Gastroesophageal sphincter (tissue), 3 donors: ENCODE data around the gene RPUSD3.

Experiments
- EP300 ChIP-seq: sonication (generic); formaldehyde crosslinking; IDR thresholded peaks from one replicate; pipeline ENCODE4 v1.6.1; 2017; ENCODE audit warnings: antibody characterized with exemption, mild to moderate bottlenecking
- POLR2AphosphoS5 ChIP-seq: sonication (generic); formaldehyde crosslinking; IDR thresholded peaks from one replicate; pipeline ENCODE4 v1.6.1; 2017; ENCODE audit warnings: antibody characterized with exemption
- TF ChIP-seq, protein P1 (sequence below), 4 experiments: fragments of 200-600 bp in 2 of 4; fragments of 450-650 bp in 2 of 4; sonication (generic) in 1 of 4; IDR thresholded peaks; one replicate each; pipeline ENCODE4 v1.5.1; 2017 to 2019; ENCODE audit warnings: antibody characterized with exemption in 4 of 4, mild to moderate bottlenecking in 2 of 4, moderate library complexity in 2 of 4

DNA sequence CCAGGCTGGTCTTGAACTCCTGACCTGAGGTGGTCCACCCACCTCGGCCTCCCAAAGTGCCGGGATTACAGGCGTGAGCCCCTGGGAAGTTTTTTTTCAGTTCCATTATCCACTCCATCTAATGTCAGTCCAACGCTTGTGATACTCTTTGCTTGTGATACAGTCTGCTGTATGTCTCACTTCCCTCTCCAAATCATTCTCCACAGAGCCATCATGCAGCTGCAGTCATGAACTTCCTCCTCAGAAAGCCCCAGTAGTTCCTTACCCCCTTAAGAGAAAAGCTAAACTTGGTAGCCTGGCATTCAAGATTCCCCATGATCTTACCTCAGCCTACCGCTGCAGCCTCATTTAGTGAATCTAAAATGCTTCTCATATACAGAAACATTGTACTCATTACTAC lies 48.6 kb downstream of the RPUSD3 start:
- TF ChIP-seq, protein P1, sequence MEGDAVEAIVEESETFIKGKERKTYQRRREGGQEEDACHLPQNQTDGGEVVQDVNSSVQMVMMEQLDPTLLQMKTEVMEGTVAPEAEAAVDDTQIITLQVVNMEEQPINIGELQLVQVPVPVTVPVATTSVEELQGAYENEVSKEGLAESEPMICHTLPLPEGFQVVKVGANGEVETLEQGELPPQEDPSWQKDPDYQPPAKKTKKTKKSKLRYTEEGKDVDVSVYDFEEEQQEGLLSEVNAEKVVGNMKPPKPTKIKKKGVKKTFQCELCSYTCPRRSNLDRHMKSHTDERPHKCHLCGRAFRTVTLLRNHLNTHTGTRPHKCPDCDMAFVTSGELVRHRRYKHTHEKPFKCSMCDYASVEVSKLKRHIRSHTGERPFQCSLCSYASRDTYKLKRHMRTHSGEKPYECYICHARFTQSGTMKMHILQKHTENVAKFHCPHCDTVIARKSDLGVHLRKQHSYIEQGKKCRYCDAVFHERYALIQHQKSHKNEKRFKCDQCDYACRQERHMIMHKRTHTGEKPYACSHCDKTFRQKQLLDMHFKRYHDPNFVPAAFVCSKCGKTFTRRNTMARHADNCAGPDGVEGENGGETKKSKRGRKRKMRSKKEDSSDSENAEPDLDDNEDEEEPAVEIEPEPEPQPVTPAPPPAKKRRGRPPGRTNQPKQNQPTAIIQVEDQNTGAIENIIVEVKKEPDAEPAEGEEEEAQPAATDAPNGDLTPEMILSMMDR (IDR thresholded peaks at IDR 0.05) = no peak
- TF ChIP-seq EP300 (no peak), POLR2AphosphoS5 (no peak)
